ENCODE data around the gene RPAIN.

DNA sequence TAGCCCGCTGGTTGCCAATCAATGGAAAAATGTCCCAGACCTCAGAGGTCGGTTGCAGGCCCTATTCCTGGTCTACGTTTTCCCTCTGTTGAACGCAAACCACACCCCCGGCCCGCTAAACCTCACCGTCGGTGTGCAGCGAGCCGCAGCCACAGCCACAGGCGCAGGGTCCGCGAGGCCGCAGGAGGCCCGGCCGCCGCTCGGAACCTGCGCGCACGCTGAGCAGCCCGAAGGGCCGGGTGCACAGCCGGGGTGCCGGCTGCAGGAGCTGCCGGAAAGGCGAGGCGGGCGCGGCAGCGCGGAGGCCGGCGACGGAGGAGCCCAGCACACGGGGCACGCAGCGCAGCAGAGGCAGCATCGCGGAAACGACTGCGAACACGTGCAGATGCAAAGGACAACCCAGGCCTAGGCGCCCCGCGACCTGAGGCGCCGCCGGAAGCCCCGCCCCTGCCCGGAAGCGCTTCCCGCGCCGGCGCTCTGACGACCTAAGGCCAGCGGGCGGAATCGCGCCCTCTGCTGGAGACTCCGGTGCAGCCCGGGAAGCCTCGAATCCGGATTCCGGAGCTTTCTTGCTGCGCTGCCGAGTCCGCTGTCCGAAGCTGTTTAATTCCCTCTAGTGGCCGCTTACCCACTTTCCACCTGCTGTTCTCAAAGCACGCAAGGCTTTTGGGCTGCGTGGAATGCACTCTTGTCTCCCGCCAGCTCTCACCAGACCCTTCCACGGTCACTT is 18.9 kb downstream of the RPAIN start, which contains the start of gene C1QBP:
- TF ChIP-seq, protein P1, sequence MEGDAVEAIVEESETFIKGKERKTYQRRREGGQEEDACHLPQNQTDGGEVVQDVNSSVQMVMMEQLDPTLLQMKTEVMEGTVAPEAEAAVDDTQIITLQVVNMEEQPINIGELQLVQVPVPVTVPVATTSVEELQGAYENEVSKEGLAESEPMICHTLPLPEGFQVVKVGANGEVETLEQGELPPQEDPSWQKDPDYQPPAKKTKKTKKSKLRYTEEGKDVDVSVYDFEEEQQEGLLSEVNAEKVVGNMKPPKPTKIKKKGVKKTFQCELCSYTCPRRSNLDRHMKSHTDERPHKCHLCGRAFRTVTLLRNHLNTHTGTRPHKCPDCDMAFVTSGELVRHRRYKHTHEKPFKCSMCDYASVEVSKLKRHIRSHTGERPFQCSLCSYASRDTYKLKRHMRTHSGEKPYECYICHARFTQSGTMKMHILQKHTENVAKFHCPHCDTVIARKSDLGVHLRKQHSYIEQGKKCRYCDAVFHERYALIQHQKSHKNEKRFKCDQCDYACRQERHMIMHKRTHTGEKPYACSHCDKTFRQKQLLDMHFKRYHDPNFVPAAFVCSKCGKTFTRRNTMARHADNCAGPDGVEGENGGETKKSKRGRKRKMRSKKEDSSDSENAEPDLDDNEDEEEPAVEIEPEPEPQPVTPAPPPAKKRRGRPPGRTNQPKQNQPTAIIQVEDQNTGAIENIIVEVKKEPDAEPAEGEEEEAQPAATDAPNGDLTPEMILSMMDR (conservative IDR thresholded peaks at IDR 0.05; ENCODE audit: low read depth, low read length) = peak; percentile 85
- TF ChIP-seq EZH2phosphoT487 (IDR thresholded peaks at IDR 0.05; ENCODE audit: borderline replicate concordance, low read length) (no peak), EZH2 (IDR thresholded peaks at IDR 0.05; ENCODE audit: low read length, unreplicated experiment) (no peak)
